Gastrocnemius medialis (tissue), 4 donors: ENCODE data around the gene GYPE. TPM values are rescaled to one million over a fixed set of nuclear protein-coding genes. Genes with fewer than 3 reads are reported as not detected.
"Not testable (repeated sequence)": the region's sequence is repeated elsewhere in the genome, so short reads cannot be mapped to it uniquely, and the experiment has no call there.

Experiments
- ATAC-seq, 2 donors: fragments of 150-250 bp; one replicate each; pipeline ENCODE4 v1.9.1; 2016
- DNase-seq, 2 donors: peaks; one replicate each; pipeline ENCODE4 v3.0.0-alpha.2; 2019
- H3K27ac ChIP-seq, 4 donors: fragments of 200-600 bp; sonication (generic); 1 replicate in 1 of 4; 2 replicates in 3 of 4; pipeline ENCODE4 v1.5.1; 2016 to 2018; ENCODE audit warnings: mild to moderate bottlenecking in 2 of 4, moderate library complexity in 1 of 4
- H3K27me3 ChIP-seq, 3 donors: fragments of 200-600 bp; sonication (generic) in 2 of 3; 1 replicate in 1 of 3; 2 replicates in 2 of 3; pipeline versions ENCODE4 v1.5.1 to v1.6.0; 2016 to 2019; ENCODE audit warnings: mild to moderate bottlenecking in 1 of 3, moderate library complexity in 1 of 3
- H3K36me3 ChIP-seq, 2 donors: fragments of 200-600 bp; sonication (generic) in 1 of 2; one replicate each; pipeline ENCODE4 v1.5.1; 2017 to 2018
- H3K4me1 ChIP-seq, 2 donors: fragments of 200-600 bp; sonication (generic) in 1 of 2; one replicate each; pipeline ENCODE4 v1.5.1; 2016 to 2017; ENCODE audit warnings: mild to moderate bottlenecking in 2 of 2
- H3K4me3 ChIP-seq, 4 donors: fragments of 200-600 bp; sonication (generic) in 3 of 4; 1 replicate in 1 of 4; 2 replicates in 3 of 4; pipeline ENCODE4 v1.5.1; 2016 to 2019; ENCODE audit warnings: mild to moderate bottlenecking in 2 of 4
- H3K9me3 ChIP-seq, 3 donors: fragments of 200-600 bp; sonication (generic) in 2 of 3; 1 replicate in 1 of 3; 2 replicates in 2 of 3; pipeline ENCODE4 v1.5.1; 2016 to 2019
- in situ Hi-C, 4 donors: fragments of 200-750 bp; cut with MboI; loops; one replicate each; pipeline versions ENCODE4 v1.15.0 to v1.8.0; 2017; ENCODE audit warnings: low sequenced_read_pairs in 4 of 4
- intact Hi-C: fragments of 100-400 bp; cut with DNase I; formaldehyde crosslinking; loops from one replicate; pipeline ENCODE4 v1.15.1; 2023; ENCODE audit warnings: low total_unique reads
- total RNA-seq, 4 donors: library from RNA; depleted of rRNA; stranded (reverse); fragments of >200 nt; gene quantifications; one replicate each; pipeline versions ENCODE4 v1.1.0 to v1.2.3, GENCODE V29; 2016

Gene GYPE
- total RNA-seq, 4 donors from 2014 or later: 0.25 TPM; not detected in 3

DNA sequence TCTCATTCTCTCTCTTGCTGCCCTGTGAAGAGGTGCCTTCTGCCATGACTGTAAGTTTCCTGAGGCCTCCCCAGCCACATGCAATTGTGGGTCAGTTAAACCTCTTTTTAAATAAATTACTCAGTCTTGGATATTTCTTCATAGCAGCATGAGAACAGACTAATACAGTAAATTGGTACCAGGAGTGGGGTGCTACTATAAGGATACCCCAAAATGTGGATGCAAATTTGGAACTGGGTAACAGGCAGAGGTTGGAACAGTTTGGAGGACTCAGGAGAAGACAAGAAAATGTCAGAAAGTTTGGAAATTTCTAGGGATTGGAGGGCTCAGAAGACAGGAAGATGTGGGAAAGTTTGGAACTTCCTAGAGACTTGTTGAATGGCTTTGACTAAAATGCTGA, 74.8 kb downstream of the GYPE start:
- H3K9me3 ChIP-seq, H3K36me3 ChIP-seq, H3K27me3 ChIP-seq, H3K27ac ChIP-seq, DNase-seq, in situ Hi-C loops, intact Hi-C loops, ATAC-seq, H3K4me1 ChIP-seq, H3K4me3 ChIP-seq: not testable (repeated sequence)

DNA sequence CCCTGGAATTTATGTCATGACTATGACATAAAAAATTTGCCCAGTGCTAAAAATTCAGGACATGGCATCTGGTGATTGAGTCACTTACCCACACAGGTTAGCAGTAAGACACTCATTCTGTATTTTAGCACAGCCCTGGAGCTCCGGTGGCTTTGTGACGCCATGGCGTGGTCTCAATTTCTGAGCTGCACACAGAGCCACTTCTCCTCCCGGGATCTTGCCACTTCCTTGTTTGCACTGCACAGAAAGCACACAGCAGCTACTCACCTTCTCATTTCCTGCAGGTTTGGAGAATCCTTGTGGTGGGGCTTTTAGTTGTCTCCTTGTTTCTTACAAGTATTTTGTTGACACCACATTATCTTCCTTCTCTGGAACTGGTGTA, 76.1 kb downstream of the GYPE start:
- H3K9me3 ChIP-seq, H3K27ac ChIP-seq, H3K27me3 ChIP-seq, intact Hi-C loops, H3K4me1 ChIP-seq, H3K4me3 ChIP-seq, DNase-seq, ATAC-seq, H3K36me3 ChIP-seq, in situ Hi-C loops: not testable (repeated sequence)

Other genes with a start within 250 kb of the GYPE start
- not detected for gene FREM3, start 204.9 kb downstream of the GYPE start, total RNA-seq
- not detected for gene GYPB, start 113.8 kb upstream of the GYPE start, total RNA-seq
- gene GYPA, start 235.2 kb upstream of the GYPE start, total RNA-seq: not detected